ENCODE results near the gene GCNT1.
"Not testable (repeated sequence)": the region's sequence is repeated elsewhere in the genome, so short reads cannot be mapped to it uniquely, and the experiment has no call there.

GCNT1 gene

GRCh38 chr9:76444322-76444929 is 14.6 kb upstream of the GCNT1 start:
- DNase-seq: no peak

- DNase-seq: no peak
Measured at GRCh38 chr9:76445976-76446375, 13.0 kb upstream of the GCNT1 start.

DNA sequence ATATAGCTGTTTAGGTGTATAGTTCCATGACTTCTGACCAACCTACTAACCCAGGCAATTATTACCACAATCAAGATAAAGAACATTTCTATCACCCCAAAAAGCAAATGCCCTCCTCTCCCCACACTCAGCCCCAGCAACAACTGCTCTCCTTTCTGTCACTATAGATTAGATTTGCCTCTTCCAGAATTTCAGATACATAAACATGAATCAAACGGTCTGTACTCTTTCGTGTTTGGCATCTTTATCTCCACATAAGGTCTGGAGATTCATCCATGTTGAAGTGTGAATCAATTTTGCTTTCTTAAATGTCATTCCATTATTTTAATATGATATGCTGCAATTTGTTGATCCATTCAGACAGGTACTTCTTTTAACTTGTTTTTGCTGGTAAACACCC is 10.5 kb upstream of the GCNT1 start:
- DNase-seq: no peak

DNA sequence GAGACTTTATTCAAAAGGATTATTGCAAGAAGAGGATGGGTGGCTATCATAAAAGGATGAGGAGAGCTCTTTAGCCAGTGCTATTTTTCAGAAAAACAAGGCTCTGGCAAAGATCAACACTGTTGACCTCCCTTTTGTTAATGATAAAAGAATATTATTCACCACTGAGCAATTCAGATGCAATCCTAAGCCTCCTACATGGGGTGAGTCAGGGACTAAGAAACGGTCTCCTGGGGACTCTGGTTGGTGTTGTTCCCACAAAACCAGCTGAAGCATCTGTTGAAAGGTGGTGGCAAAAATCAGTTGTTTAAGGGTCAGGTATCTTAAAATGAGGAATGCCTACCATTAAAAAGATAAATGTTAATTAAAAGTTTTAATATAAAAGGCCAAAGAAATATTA is 7.7 kb upstream of the GCNT1 start:
- DNase-seq: no peak

DNA sequence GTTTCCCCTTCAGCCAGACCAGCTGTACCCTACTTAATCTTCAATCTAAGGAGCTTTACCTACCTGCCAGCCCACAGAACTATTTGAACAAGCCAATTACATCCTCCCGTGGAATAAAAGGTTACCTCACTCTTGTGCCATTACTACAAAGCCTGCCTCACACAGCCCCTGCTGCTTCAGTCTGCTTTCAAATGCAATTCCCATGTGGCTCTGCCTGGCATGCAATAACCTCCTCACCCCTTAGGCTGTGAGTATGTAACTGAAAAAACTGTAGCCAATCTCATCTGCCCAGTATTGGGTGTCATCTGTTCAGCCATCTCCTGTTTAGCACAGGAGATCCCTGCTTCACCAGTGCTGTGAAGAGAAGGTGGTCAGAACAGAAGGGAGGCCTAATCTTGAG is 6.1 kb upstream of the GCNT1 start:
- DNase-seq: no peak

DNA sequence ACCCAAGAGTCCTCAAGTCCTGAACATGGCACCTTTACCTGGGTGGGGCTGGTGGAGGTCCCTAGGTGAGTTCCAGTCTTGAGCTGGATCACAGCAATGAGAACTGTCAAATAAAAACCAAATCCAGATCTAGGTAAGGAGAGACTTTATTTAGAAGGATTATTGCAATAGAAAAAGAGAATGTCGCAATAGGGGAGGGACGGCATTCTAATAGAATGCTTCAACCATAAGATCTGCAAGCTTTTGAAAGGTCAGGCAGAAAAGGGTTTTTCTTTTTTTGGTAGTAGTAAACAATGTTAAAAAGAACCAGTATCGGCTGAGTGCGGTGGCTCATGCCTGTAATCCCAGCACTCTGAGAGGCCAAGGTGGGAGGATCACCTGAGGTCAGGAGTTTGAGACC is 5.2 kb upstream of the GCNT1 start:
- no peak for DNase-seq

- no peak for DNase-seq
Measured at GRCh38 chr9:76454311-76454710, 4.7 kb upstream of the GCNT1 start.

DNA sequence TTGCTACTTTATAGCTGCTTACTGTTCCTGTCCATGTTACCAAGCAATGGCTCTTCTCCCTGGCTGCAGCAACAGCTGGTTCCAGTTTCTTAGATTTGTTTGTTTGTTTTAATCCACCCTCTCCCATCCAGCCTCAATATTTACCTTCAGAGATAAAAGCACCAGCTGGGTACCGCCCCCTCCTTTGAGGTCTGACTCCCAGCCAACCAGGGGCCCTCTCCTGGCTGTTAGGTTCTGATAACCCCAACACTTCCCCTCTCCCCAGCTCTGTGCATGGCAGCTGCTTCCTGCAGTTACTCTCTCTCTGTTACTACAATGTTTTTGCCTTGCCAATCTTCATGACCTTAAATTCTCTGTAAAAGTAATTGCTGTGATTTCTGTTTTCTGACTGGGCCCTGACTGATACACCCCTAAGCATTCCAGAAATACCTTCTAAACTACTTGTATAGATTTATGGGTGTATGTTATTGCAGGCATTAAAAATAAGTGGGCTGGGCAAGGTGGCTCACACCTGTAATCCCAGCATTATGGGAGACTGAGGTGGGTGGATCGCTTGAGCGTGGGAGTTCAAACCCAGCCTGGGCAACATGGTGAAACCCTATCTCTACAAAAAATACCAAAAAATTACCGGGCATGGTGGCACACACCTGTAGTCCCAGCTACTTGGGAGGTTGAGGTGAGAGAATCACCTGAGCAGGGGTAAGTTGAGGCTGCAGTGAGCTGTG is 2.6 kb upstream of the GCNT1 start:
- DNase-seq: peak; percentile 90

- peak; percentile 33 for DNase-seq
Measured at GRCh38 chr9:76459694-76460635, 983 bp downstream of the GCNT1 start.

DNA sequence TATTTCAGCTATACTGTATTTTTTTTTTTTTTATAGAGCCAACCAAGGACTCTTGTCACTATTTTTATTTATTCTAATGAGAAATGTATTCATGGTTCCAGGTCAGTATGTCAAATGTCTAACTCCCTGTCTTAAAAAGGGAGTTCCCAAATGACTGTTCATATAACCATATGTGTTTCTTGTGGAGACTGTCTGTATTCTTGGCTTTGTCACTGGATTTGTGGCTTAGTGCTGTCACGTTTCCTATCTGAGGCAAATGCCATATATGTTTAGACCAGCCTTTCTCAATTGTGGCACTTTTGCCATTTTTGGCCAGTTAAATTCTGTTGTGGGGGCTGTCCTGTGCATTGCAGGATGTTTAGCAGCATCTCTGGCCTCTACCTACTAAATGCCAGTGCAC is 3.1 kb downstream of the GCNT1 start:
- no peak for DNase-seq

- DNase-seq: no peak
Measured at GRCh38 chr9:76463211-76463610, 4.2 kb downstream of the GCNT1 start.

GRCh38 chr9:76464706-76465105 is 5.7 kb downstream of the GCNT1 start:
- no peak for DNase-seq

- DNase-seq: no peak
Measured at GRCh38 chr9:76465442-76466298, 6.7 kb downstream of the GCNT1 start.

DNA sequence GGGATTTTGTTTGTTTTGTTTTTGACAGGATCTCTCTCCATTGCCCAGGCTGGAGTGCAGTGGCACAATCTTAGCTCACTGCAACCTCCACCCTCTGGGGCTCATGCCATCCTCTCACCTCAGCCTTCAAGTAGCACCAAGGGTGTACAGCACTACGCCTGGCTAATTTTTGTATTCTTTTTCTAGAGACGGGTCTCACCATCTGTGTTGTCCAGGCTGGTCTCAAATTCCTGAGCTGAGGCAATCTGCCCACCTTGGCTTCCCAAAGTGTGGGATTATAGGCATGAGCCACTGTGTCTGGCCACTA is 7.3 kb downstream of the GCNT1 start:
- no peak for DNase-seq

DNA sequence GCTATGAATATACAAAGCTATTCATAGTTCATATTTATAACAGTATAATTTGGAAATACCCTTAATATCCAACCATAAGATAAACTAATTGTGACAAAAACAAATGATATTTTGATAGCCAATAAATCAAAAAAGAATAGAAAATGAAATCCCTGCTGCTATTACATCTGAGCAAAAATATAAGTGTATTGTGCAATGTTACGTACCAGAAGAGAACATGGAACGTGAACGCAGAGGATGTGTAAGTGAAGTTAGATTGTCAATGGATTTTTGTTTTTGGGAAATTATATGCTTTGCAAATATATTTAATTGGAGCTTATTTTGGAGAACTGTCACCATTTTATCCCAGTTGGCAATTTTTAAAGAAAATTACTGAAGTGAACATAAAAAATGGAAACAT is 15.4 kb downstream of the GCNT1 start:
- DNase-seq: no peak

GRCh38 chr9:76475686-76476085 is 16.7 kb downstream of the GCNT1 start:
- DNase-seq: no peak

DNA sequence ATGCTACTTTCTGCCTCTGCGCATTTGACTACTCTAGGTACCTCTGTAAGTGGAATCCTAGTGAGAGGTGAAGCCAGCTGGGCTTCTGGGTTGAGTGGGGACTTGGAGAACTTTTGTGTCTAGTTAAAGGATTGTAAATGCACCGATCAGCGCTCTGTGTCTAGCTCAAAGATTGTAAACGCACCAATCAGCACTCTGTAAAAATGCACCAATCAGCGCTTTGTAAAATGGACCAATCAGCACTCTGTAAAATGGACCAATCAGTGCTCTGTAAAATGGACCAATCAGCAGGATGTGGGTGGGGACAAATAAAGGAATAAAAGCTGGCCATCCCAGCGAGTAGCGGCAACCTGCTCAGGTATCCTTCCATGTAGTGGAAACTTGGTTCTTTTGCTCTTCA is 18.8 kb downstream of the GCNT1 start:
- not testable (repeated sequence) for DNase-seq

DNA sequence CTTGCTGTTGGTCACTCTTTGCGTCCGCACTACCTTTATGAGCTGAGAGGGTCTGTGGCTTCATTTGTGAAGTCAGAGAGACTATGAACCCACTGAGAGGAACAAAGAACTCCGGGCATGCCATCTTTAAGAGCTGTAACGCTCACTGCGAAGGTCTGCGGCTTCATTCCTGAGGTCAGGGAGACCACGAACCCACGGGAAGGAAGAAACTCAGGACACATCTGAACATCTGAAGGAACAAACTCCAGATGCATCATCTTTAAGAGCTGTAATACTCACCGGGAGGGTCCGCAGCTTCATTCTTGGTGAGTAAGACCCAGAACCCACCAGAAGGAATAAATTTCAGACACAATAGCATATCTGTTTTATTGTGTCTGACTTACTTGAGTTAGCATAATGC is 19.2 kb downstream of the GCNT1 start:
- DNase-seq: no peak

DNA sequence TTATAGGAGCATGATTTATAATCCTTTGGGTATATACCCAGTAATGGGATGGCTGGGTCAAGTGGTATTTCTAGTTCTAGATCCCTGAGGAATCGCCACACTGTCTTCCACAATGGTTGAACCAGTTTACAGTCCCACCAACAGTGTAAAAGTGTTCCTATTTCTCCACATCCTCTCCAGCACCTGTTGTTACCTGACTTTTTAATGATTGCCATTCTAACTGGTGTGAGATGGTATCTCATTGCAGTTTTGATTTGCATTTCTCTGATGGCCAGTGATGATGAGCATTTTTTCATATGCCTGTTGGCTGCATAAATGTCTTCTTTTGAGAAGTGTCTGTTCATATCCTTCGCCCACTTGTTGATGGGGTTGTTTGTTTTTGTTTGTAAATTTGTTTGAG is 20.4 kb downstream of the GCNT1 start:
- not testable (repeated sequence) for DNase-seq

GRCh38 chr9:76486151-76486550 is 27.2 kb downstream of the GCNT1 start:
- no peak for DNase-seq

DNA sequence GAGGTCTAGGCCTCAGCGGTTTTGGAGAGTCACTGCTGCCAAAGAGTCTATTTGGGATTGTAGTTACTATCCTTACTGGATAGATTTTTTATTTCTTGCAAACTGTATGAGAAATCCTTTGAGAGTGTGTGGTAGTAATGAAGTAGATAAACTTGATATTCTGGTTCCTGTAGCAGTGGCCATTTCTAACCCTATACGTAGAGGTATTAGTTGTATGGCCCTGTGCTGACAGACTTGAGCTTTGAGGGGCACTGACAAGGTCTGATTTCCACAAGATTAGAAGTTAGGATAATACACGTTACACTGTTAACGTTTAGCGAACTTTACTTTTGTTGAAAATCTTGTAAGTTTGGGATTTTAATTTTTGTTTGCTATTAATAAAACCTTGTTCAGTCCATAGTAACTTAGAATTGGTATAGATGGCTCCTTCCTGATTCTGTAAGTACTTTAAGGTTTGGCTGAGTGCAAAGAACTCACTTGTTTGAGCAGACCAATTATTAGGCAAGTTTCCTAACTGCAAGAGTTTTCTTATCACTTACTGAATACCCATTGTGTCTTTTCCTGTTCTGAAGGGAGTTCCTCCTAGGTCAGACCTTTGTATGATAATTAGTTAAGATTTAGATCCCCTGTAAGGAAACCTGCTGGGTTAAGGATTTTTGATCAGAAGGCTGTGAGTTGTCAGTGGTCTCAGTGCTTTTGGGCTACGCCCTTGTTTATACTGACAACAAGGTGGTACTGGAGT is 31.4 kb downstream of the GCNT1 start:
- no peak for DNase-seq

- not testable (repeated sequence) for DNase-seq
Measured at GRCh38 chr9:76491056-76491455, 32.1 kb downstream of the GCNT1 start.
